HG03558 (cell line): ENCODE measurements around the gene SDK2.

Experiments used
- ATAC-seq: cut with Tn5 transposase; IDR thresholded peaks from one replicate; pipeline ENCODE4 v1.9.1; 2021; ENCODE audit warnings: moderate number of reproducible peaks; ENCODE audit not compliant: unreplicated experiment; ENCODE audit errors: extremely low read depth

SDK2 gene

GRCh38 chr17:73652886-73653480, 8.7 kb upstream of the SDK2 start:
- no peak for ATAC-seq

DNA sequence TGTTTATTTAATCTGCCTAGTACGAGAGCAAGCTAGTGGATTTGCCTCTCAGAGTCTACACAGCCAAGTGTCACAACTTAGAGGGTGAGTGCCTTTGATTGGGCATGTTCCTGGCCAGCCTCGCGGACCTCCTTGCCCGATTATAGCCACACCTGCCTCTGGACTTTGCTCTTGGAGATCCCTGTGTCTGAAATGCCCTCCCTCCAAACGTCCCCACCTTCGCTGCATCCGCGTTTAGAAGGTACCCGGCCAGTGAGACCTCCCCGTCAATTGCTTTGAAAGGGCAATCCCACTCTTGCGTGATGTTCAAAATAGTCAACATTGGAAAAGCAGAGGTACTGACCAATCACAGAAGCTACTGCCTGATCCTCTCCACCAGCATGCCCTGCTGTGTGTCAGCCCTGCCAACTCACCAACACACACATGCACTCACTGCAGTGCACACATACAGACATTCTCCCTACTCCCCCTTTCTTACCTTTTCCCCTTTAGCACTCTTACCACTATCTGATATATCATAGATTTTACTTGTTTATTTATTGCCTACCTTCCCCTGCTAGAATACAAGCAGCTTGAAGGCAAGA, 6.5 kb upstream of the SDK2 start:
- ATAC-seq: no peak

DNA sequence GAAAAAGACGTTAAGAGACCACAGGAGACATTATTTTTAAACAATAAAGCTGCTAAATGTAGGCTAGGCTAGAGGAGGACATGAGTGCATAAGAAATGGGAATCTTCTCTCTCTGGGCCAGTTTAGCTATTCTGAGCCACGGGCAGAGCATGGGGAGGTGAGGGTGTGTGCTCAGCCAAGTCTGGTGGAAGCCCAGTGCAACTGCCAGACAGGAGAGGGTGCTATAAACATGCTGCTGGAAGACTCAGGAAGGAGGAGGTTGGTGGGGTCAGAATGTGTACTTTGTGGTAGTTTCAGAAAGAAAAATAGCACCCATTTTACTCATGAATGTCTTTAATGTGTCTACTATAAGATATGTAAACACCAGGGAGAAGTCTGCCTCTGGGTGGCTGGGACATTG, 5.9 kb upstream of the SDK2 start:
- ATAC-seq: no peak

DNA sequence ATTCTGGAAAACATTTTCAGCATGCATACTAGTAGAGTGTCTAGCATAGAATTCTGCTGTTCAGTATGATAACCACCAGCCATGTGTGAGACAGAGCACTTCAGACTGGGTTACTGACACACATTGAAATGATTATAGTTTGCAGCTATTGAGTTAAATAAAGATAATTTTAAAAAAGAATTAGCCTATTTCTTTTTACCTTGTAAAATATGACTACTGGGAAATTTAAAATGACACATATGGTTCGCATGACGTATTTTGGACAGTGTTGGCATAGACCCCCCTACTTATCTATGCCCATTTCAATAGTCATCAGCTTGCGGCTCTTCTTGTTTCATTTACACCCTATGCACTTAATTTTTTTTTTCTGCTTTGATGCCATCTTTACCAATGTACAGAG, 4.7 kb upstream of the SDK2 start:
- ATAC-seq: no peak

GRCh38 chr17:73648543-73648820, 4.2 kb upstream of the SDK2 start:
- ATAC-seq: no peak

GRCh38 chr17:73647772-73648542, 3.7 kb upstream of the SDK2 start:
- no peak for ATAC-seq

GRCh38 chr17:73647301-73647695, 3.1 kb upstream of the SDK2 start:
- ATAC-seq: no peak

GRCh38 chr17:73646409-73647300, 2.4 kb upstream of the SDK2 start:
- ATAC-seq: no peak

- ATAC-seq: no peak
These were observed 1.0 kb upstream of the SDK2 start for GRCh38 chr17:73645050-73645871.

- no peak for ATAC-seq
These were observed 447 bp downstream of the SDK2 start for GRCh38 chr17:73643852-73644144.

GRCh38 chr17:73643001-73643851, 1.0 kb downstream of the SDK2 start:
- ATAC-seq: no peak

GRCh38 chr17:73642659-73643000, 1.6 kb downstream of the SDK2 start:
- ATAC-seq: no peak

DNA sequence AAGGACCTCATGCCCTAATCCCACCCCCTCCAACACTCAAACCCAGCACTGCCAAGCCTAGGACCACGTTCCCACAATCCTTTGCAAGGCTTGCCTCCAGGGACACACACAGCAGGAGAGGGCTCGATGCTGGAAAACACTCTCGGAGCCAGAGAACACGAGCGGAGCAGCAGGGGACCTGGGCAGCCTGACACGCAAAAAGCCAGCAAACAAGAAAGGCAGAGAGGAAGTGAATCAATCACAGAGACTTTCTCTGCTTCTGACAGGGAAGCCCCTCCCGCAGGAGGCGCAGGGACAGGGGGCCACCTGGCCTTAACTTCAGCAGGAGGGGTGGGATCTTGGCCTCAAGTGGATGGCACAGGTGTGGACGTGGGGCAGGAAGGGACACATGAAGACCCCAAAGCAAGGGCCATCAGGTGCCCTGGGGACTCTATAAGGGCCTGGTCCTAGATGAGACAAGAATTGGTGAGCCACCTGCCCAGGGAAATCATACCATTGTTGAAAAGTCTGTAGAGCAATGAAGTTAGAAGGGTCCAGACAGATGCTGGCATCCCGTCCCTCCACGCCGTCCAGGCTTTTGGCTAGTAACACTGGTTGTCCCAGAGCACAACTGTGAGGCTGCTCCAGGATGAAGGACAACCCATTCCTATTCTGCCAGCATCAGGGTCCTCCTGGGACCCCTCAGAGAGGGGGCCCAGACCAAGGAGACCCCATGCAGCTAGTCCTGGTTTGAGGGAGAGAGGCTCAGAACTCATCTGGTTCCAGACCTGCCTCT, 2.2 kb downstream of the SDK2 start:
- no peak for ATAC-seq

GRCh38 chr17:73640691-73641090, 3.6 kb downstream of the SDK2 start:
- ATAC-seq: no peak

DNA sequence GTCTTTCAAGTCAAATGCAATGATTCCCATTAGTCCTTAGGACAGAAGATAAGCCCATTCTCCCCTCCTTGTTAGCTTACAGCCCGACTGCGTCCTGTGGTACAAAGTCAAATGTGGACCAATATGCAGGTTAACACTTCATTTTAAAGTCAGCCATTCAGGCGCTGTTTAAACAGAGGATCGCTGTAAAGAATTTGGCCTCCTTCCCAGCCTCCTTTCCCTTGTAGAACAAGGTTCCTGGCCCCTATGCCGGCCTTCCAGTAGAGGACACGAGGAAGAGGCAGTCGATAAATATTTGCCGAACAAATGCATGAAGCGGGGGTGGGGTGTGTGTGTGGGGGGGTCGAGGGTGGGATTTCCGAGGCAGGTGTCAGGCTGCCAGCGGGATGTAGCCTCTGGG, 4.3 kb downstream of the SDK2 start:
- no peak for ATAC-seq

GRCh38 chr17:73639322-73639721, 4.9 kb downstream of the SDK2 start:
- no peak for ATAC-seq

GRCh38 chr17:73638556-73638955, 5.7 kb downstream of the SDK2 start:
- no peak for ATAC-seq

- ATAC-seq: no peak
These were observed 6.4 kb downstream of the SDK2 start for GRCh38 chr17:73637866-73638265.
